Neural cell (in vitro differentiated cells): ENCODE measurements around the gene RPN1. TPM values are rescaled to one million over a fixed set of nuclear protein-coding genes. Genes with fewer than 3 reads are reported as not detected.
"Not testable (repeated sequence)": the region's sequence is repeated elsewhere in the genome, so short reads cannot be mapped to it uniquely, and the experiment has no call there.

Experiments
- H2AFZ ChIP-seq: fragments of 200-600, 300-800 bp; sonication (generic), shearing (Covaris generic); 2 replicates; pipeline ENCODE4 v1.6.0; 2014; ENCODE audit warnings: low read depth, mild to moderate bottlenecking, antibody characterized with exemption, low read length, moderate library complexity
- H3F3A ChIP-seq: fragments of 200-600 bp; shearing (Covaris generic); 2 replicates; pipeline ENCODE4 v1.6.1; 2016; ENCODE audit warnings: mild to moderate bottlenecking, moderate library complexity, mixed read lengths, antibody characterized with exemption, low read length; ENCODE audit not compliant: insufficient read depth, poor library complexity, severe bottlenecking
- H3K27ac ChIP-seq: fragments of 200-600, 300-800 bp; sonication (generic), shearing (Covaris generic); 2 replicates; pipeline ENCODE4 v1.5.1; 2014; ENCODE audit warnings: mild to moderate bottlenecking, low read length, moderate library complexity
- H3K27me3 ChIP-seq: fragments of 300-800, 200-600 bp; sonication (generic), shearing (Covaris generic); 2 replicates; pipeline ENCODE4 v1.6.0; 2014; ENCODE audit warnings: mild to moderate bottlenecking, low read depth, low read length, moderate library complexity; ENCODE audit not compliant: insufficient read depth
- H3K36me3 ChIP-seq: fragments of 300-800, 200-600 bp; sonication (generic), shearing (Covaris generic); 2 replicates; pipeline ENCODE4 v1.5.1; 2014; ENCODE audit warnings: mild to moderate bottlenecking, antibody characterized with exemption, low read length, moderate library complexity; ENCODE audit not compliant: insufficient read depth
- H3K4me2 ChIP-seq: fragments of 300-800, 200-600 bp; sonication (generic), shearing (Covaris generic); 2 replicates; pipeline ENCODE4 v1.6.0; 2014; ENCODE audit warnings: mild to moderate bottlenecking, low read length
- H3K4me3 ChIP-seq: fragments of 300-800, 200-600 bp; sonication (generic), shearing (Covaris generic); 2 replicates; pipeline ENCODE4 v1.5.1; 2014; ENCODE audit warnings: mild to moderate bottlenecking, low read length, moderate library complexity
- H3K79me2 ChIP-seq: fragments of 200-600 bp; shearing (Covaris generic); replicated peaks from 2 replicates; pipeline ENCODE4 v1.6.0; 2014; ENCODE audit warnings: mild to moderate bottlenecking, low read length, moderate library complexity; ENCODE audit not compliant: insufficient read depth
- H3K9ac ChIP-seq: fragments of 300-800, 200-600 bp; sonication (generic), shearing (Covaris generic); 2 replicates; pipeline ENCODE4 v1.6.1; 2016; ENCODE audit warnings: mild to moderate bottlenecking, low read length, mixed read lengths
- H3K9me2 ChIP-seq: fragments of 200-600 bp; shearing (Covaris generic); 2 replicates; pipeline ENCODE4 v1.6.1; 2016; ENCODE audit warnings: mild to moderate bottlenecking, low read length, mixed read lengths; ENCODE audit not compliant: insufficient read depth
- H3K9me3 ChIP-seq: fragments of 200-600, 300-800 bp; sonication (generic), shearing (Covaris generic); 2 replicates; pipeline ENCODE4 v1.6.1; 2016; ENCODE audit warnings: mild to moderate bottlenecking, mixed run types, low read length, moderate library complexity, mixed read lengths
- H4K20me1 ChIP-seq: fragments of 200-600 bp; shearing (Covaris generic); 2 replicates; pipeline ENCODE4 v1.6.1; 2016; ENCODE audit warnings: mild to moderate bottlenecking, mixed run types; ENCODE audit not compliant: insufficient read depth
- CTCF ChIP-seq: fragments of 450-650 bp; IDR thresholded peaks from 2 replicates; pipeline ENCODE4 v1.5.1; 2014; ENCODE audit warnings: antibody characterized with exemption, mild to moderate bottlenecking, moderate library complexity; ENCODE audit not compliant: poor library complexity, severe bottlenecking
- EP300 ChIP-seq: fragments of 450-650 bp; conservative IDR thresholded peaks from 2 replicates; pipeline ENCODE4 v1.6.1; 2014; ENCODE audit warnings: antibody characterized with exemption, mild to moderate bottlenecking, moderate library complexity; ENCODE audit not compliant: poor library complexity, severe bottlenecking
- EZH2 ChIP-seq: fragments of 200-600, 300-800 bp; shearing (Covaris generic), sonication (generic); IDR thresholded peaks from 2 replicates; pipeline ENCODE4 v1.6.1; 2014; ENCODE audit warnings: antibody characterized with exemption, low read length, borderline replicate concordance, mild to moderate bottlenecking; ENCODE audit not compliant: insufficient read depth, poor library complexity, severe bottlenecking
- MXI1 ChIP-seq: fragments of 450-650 bp; conservative IDR thresholded peaks from 2 replicates; pipeline ENCODE4 v1.6.1; 2014; ENCODE audit warnings: antibody characterized with exemption, mild to moderate bottlenecking; ENCODE audit not compliant: poor library complexity, severe bottlenecking
- POLR2AphosphoS5 ChIP-seq: IDR thresholded peaks from 2 replicates; pipeline ENCODE4 v1.6.1; 2012
- RAD21 ChIP-seq: fragments of 450-650 bp; conservative IDR thresholded peaks from 2 replicates; pipeline ENCODE4 v1.6.1; 2014; ENCODE audit warnings: antibody characterized with exemption, mild to moderate bottlenecking, moderate library complexity
- SMC3 ChIP-seq: fragments of 450-650 bp; conservative IDR thresholded peaks from 2 replicates; pipeline ENCODE4 v1.6.1; 2014; ENCODE audit warnings: antibody characterized with exemption, mild to moderate bottlenecking, moderate library complexity; ENCODE audit not compliant: poor library complexity
- TAF1 ChIP-seq: IDR thresholded peaks from 2 replicates; pipeline ENCODE4 v1.6.1; 2012; ENCODE audit warnings: low read depth
- polyA plus RNA-seq: library from polyadenylated mRNA; depleted of rRNA; stranded (reverse); fragments of >200 nt; gene quantifications from 2 replicates; pipeline ENCODE4 v1.2.3, GENCODE V29; 2014
- TF ChIP-seq, protein P1 (sequence below): IDR thresholded peaks from 2 replicates; pipeline ENCODE4 v1.6.1; 2012; ENCODE audit warnings: borderline replicate concordance

RPN1 gene
- polyA plus RNA-seq, 1 donor from 2014 or later: 201 TPM

GRCh38 chr3:128653383-128653992 is 2.9 kb upstream of the RPN1 start:
- not testable (repeated sequence) for H3K9ac ChIP-seq, H3K36me3 ChIP-seq, H3F3A ChIP-seq, H3K4me2 ChIP-seq, H3K27ac ChIP-seq, H3K27me3 ChIP-seq, H3K9me2 ChIP-seq, H4K20me1 ChIP-seq, H3K4me3 ChIP-seq, H3K9me3 ChIP-seq, H2AFZ ChIP-seq
- H3K79me2 ChIP-seq: peaks cover 18% of the 10 kb centered on the region

DNA sequence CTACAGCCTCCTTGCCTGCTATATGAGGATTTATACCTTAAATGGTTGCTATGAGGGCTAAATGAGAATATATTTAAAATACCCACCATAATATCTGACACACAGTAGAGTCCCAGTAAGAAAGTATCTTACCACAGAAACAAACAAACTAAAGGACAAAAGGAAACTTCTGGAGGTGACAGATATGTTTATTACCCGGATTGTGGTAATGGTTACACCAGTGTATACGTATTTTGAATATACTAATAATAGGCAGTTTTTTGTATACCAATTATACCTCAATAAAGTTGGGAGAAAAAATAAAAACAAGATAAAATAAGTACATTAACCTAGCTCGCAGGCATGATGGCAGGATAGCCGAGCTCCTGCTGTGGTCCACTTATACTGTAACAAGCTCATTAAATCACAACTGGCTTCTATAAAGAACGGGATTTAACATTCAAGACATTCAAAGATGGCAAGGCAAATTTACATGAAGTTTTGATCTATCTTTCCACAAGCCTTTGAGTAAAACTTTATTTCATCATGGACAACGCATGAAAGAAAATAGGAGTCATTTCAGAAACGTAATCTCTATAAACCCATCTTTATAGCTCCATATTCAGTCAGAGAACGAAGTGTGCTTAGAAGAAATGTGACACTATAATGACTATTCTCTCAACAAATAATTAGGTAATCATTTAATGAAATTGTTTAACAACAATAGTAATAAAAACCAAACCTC is 1.5 kb downstream of the RPN1 start:
- H3K27ac ChIP-seq: no peak overlapping the region

GRCh38 chr3:128648402-128648801 is 2.2 kb downstream of the RPN1 start:
- H3K27me3 ChIP-seq: no peaks in the 10 kb centered on the region
- peak overlapping the region; percentile 77 for H3K4me2 ChIP-seq
- no peak overlapping the region for H3K9ac ChIP-seq
- H3K9me2 ChIP-seq: no peaks in the 10 kb centered on the region
- H4K20me1 ChIP-seq: no peaks in the 10 kb centered on the region
- TF ChIP-seq SMC3 (no peak), CTCF (no peak), RAD21 (no peak), EZH2 (no peak), TAF1 (no peak), MXI1 (no peak), POLR2AphosphoS5 (no peak), EP300 (no peak)
- TF ChIP-seq, protein P1, sequence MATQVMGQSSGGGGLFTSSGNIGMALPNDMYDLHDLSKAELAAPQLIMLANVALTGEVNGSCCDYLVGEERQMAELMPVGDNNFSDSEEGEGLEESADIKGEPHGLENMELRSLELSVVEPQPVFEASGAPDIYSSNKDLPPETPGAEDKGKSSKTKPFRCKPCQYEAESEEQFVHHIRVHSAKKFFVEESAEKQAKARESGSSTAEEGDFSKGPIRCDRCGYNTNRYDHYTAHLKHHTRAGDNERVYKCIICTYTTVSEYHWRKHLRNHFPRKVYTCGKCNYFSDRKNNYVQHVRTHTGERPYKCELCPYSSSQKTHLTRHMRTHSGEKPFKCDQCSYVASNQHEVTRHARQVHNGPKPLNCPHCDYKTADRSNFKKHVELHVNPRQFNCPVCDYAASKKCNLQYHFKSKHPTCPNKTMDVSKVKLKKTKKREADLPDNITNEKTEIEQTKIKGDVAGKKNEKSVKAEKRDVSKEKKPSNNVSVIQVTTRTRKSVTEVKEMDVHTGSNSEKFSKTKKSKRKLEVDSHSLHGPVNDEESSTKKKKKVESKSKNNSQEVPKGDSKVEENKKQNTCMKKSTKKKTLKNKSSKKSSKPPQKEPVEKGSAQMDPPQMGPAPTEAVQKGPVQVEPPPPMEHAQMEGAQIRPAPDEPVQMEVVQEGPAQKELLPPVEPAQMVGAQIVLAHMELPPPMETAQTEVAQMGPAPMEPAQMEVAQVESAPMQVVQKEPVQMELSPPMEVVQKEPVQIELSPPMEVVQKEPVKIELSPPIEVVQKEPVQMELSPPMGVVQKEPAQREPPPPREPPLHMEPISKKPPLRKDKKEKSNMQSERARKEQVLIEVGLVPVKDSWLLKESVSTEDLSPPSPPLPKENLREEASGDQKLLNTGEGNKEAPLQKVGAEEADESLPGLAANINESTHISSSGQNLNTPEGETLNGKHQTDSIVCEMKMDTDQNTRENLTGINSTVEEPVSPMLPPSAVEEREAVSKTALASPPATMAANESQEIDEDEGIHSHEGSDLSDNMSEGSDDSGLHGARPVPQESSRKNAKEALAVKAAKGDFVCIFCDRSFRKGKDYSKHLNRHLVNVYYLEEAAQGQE: no peak
- no peaks in the 10 kb centered on the region for H3K9me3 ChIP-seq
- no peak overlapping the region for H3K27ac ChIP-seq
- peaks cover 5% of the 10 kb centered on the region for H3K36me3 ChIP-seq
- H3K4me3 ChIP-seq: peak overlapping the region; percentile 94
- no peak overlapping the region for H2AFZ ChIP-seq
- no peaks in the 10 kb centered on the region for H3F3A ChIP-seq
- H3K79me2 ChIP-seq: peaks cover 40% of the 10 kb centered on the region

More for the DNA sequence above, 1.5 kb downstream of the RPN1 start:
- H3K4me3 ChIP-seq: peak overlapping the region; percentile 94
- H3K79me2 ChIP-seq: peaks cover 40% of the 10 kb centered on the region
- H3K27me3 ChIP-seq: no peaks in the 10 kb centered on the region
- H3K9me2 ChIP-seq: no peaks in the 10 kb centered on the region
- no peaks in the 10 kb centered on the region for H3F3A ChIP-seq
- TF ChIP-seq EZH2 (no peak), RAD21 (no peak), POLR2AphosphoS5 (no peak), EP300 (no peak)
- no peak overlapping the region for H2AFZ ChIP-seq
- H4K20me1 ChIP-seq: no peaks in the 10 kb centered on the region
- H3K9me3 ChIP-seq: no peaks in the 10 kb centered on the region
- peak overlapping the region; percentile 77 for H3K4me2 ChIP-seq
- H3K9ac ChIP-seq: peak overlapping the region; percentile 92
- peaks cover 3% of the 10 kb centered on the region for H3K36me3 ChIP-seq
